SK-N-SH (cell line): ENCODE measurements around the gene DIS3.

Source experiments
- CHD2 ChIP-seq: fragments of 150-350 bp; IDR thresholded peaks from 2 replicates; pipeline ENCODE4 v1.6.1; 2018; ENCODE audit warnings: low read length; ENCODE audit not compliant: partially characterized antibody
- CTCF ChIP-seq: fragments of 200-600 bp; sonication (generic); IDR thresholded peaks from 2 replicates; pipeline ENCODE4 v1.6.1; 2017; ENCODE audit warnings: antibody characterized with exemption, mild to moderate bottlenecking, moderate library complexity
- FOXJ3 ChIP-seq: sonication (generic); formaldehyde crosslinking; IDR thresholded peaks from 2 replicates; pipeline ENCODE4 v1.5.1; 2020; ENCODE audit warnings: mild to moderate bottlenecking, missing genetic modification reagents
- GABPA ChIP-seq: IDR thresholded peaks from 2 replicates; pipeline ENCODE4 v1.4.0; 2012; ENCODE audit warnings: low read depth, mild to moderate bottlenecking
- JUND ChIP-seq: IDR thresholded peaks from 2 replicates; pipeline ENCODE4 v1.4.0; 2012
- MAX ChIP-seq: IDR thresholded peaks from 2 replicates; pipeline ENCODE4 v1.4.0; 2012; ENCODE audit warnings: low read depth
- PBX3 ChIP-seq: IDR thresholded peaks from 2 replicates; pipeline ENCODE4; 2012
- POLR2AphosphoS5 ChIP-seq: IDR thresholded peaks from 2 replicates; pipeline ENCODE4 v1.6.1; 2012; ENCODE audit warnings: low read depth, low read length
- REST ChIP-seq: IDR thresholded peaks from 2 replicates; pipeline ENCODE4 v1.6.1; 2012; ENCODE audit warnings: mild to moderate bottlenecking, low read depth, low read length, moderate library complexity
- TEAD4 ChIP-seq: IDR thresholded peaks from 2 replicates; pipeline ENCODE4 v1.4.0; 2012; ENCODE audit warnings: mild to moderate bottlenecking, borderline replicate concordance; ENCODE audit not compliant: insufficient read depth
- ZBTB33 ChIP-seq: IDR thresholded peaks from 2 replicates; pipeline ENCODE4 v1.4.0; 2012; ENCODE audit warnings: low read depth, borderline replicate concordance

GRCh38 chr13:72781451-72782439 lies at the start of gene DIS3, which contains the start of gene PIBF1:
- TF ChIP-seq CTCF (no peak; the same call in 1 of the 2 replicates), ZBTB33 (peak; percentile 97), POLR2AphosphoS5 (peak; percentile 91), CHD2 (peak; percentile 99), FOXJ3 (CRISPR knock-in tag) (peak; percentile 37; the same call in 1 of the 2 replicates), REST (no peak), JUND (no peak), GABPA (peak; percentile 93), MAX (peak; percentile 91), PBX3 (no peak), TEAD4 (no peak)
